HepG2 (cell line): ENCODE results near the gene ACTG2. TPM values are rescaled to one million over a fixed set of nuclear protein-coding genes. Genes with fewer than 3 reads are reported as not detected.

Experiments used
- ATAC-seq: fragments of 200-7000 bp; cut with Tn5 transposase; 3 replicates; pipeline ENCODE4 v1.9.1; 2020; ENCODE audit warnings: mild to moderate bottlenecking, moderate library complexity
- BruUV-seq: library from RNA; stranded (reverse); fragments of 400-500 nt; replicated peaks from 2 replicates; lab custom pipeline; 2021; lab: Mats Ljungman, UMichigan
- CTCF ChIA-PET: fragments of 300-600 bp; formaldehyde crosslinking; extraction: SDS; loops from one replicate; lab custom pipeline; 2021; ENCODE audit warnings: low total read pairs, inconsistent platforms, low intra/inter-chr PET ratio; lab: Yijun Ruan, JAX
- POLR2A ChIA-PET: fragments of 350-600 bp; sonication (Branson Sonifier 250); formaldehyde crosslinking; loops from one replicate; lab custom pipeline; 2020; ENCODE audit warnings: antibody characterized with exemption, inconsistent platforms; lab: Yijun Ruan, JAX
- DNase-seq: peaks from one replicate; pipeline ENCODE4 v3.0.0-alpha.2; 2015; ENCODE audit warnings: low spot score
- FAIRE-seq: peaks from 3 replicates; lab custom pipeline; 2011; peaks lifted over from hg19 to GRCh38; lab: Jason Lieb, UNC
- H2AFZ ChIP-seq: one replicate; pipeline ENCODE4 v1.6.1; 2011; ENCODE audit warnings: low read length, inconsistent platforms
- H3K27ac ChIP-seq: fragments of 300-600 bp; 3 replicates; pipeline ENCODE4 v1.8.0; 2011; ENCODE audit warnings: mixed run types, mild to moderate bottlenecking, mixed read lengths, low read length, inconsistent platforms; ENCODE audit not compliant: insufficient read depth; ENCODE audit errors: extremely low read length
- H3K27me3 ChIP-seq, 2 experiments: fragments of 200-600 bp in 1 of 2; 2 replicates in 1 of 2; 3 replicates in 1 of 2; pipeline versions ENCODE4 v1.6.0 to v1.8.0; 2011; ENCODE audit warnings: low read length in 2 of 2, mild to moderate bottlenecking in 2 of 2, moderate library complexity in 2 of 2, inconsistent platforms in 1 of 2; ENCODE audit not compliant: insufficient read depth in 2 of 2, control insufficient read depth in 1 of 2
- H3K36me3 ChIP-seq, 2 experiments: fragments of 200-600 bp in 1 of 2; replicated peaks in 1 of 2; 2 replicates in 1 of 2; 3 replicates in 1 of 2; pipeline versions ENCODE4 v1.5.1 to v1.8.0; 2011; ENCODE audit warnings: low read length in 2 of 2, inconsistent platforms in 1 of 2; ENCODE audit not compliant: insufficient read depth in 2 of 2, control insufficient read depth in 1 of 2
- H3K4me1 ChIP-seq: 2 replicates; pipeline ENCODE4 v1.5.1; 2012; ENCODE audit warnings: low read length, inconsistent platforms; ENCODE audit not compliant: insufficient read depth
- H3K4me2 ChIP-seq: 2 replicates; pipeline ENCODE4 v1.6.0; 2011; ENCODE audit warnings: low read depth, low read length, inconsistent platforms
- H3K4me3 ChIP-seq, 3 experiments: fragments of 200-600 bp in 1 of 3; sonication (generic), shearing (Covaris generic) in 1 of 3; replicated peaks in 1 of 3; 2 replicates each; pipeline ENCODE4 v1.5.1; 2011 to 2016; ENCODE audit warnings: low read length in 3 of 3, inconsistent platforms in 2 of 3, low read depth in 2 of 3, mild to moderate bottlenecking in 2 of 3, control low read depth in 1 of 3, mixed read lengths in 1 of 3; ENCODE audit not compliant: insufficient read depth in 1 of 3
- H3K79me2 ChIP-seq: one replicate; pipeline ENCODE4 v1.6.1; 2011; ENCODE audit warnings: low read length, inconsistent platforms; ENCODE audit not compliant: insufficient read depth
- H3K9ac ChIP-seq: 2 replicates; pipeline ENCODE4 v1.6.0; 2011; ENCODE audit warnings: mild to moderate bottlenecking, low read depth, low read length, inconsistent platforms; ENCODE audit not compliant: insufficient read depth
- H3K9me3 ChIP-seq: 2 replicates; pipeline ENCODE4 v1.5.1; 2012; ENCODE audit warnings: mild to moderate bottlenecking, low read length
- H4K20me1 ChIP-seq: 2 replicates; pipeline ENCODE4 v1.6.0; 2011; ENCODE audit warnings: inconsistent platforms, mild to moderate bottlenecking, low read length, moderate library complexity; ENCODE audit not compliant: insufficient read depth
- FOXO1 ChIP-seq: sonication (generic); formaldehyde crosslinking; IDR thresholded peaks from 2 replicates; pipeline ENCODE4 v1.4.0; 2020; ENCODE audit warnings: missing genetic modification reagents
- RAD21 ChIP-seq: fragments of 450-650 bp; formaldehyde crosslinking; IDR thresholded peaks from 2 replicates; pipeline ENCODE4 v1.5.0; 2020; ENCODE audit warnings: mild to moderate bottlenecking
- RBM39 ChIP-seq: fragments of 200-400 bp; formaldehyde crosslinking; IDR thresholded peaks from one replicate; pipeline ENCODE4 v1.6.1; 2018; ENCODE audit warnings: antibody characterized with exemption, mild to moderate bottlenecking, low read depth, low read length; ENCODE audit not compliant: poor library complexity, severe bottlenecking
- RELA ChIP-seq: sonication (generic); formaldehyde crosslinking; IDR thresholded peaks from 2 replicates; pipeline ENCODE4 v1.4.0; 2020; ENCODE audit warnings: missing genetic modification reagents
- SOX13 ChIP-seq, 3 experiments: fragments of 450-650 bp in 1 of 3; sonication (generic) in 1 of 3; formaldehyde crosslinking in 1 of 3; IDR thresholded peaks in 2 of 3; conservative IDR thresholded peaks in 1 of 3; 2 replicates each; pipeline versions ENCODE4 v1.5.0 to v1.6.1; 2016 to 2020; ENCODE audit warnings: antibody characterized with exemption in 1 of 3, mild to moderate bottlenecking in 1 of 3, missing compliant biosample characterization in 1 of 3, missing genetic modification reagents in 1 of 3, moderate library complexity in 1 of 3
- TCF7 ChIP-seq: sonication (generic); IDR thresholded peaks from 2 replicates; pipeline ENCODE4 v1.6.1; 2016; ENCODE audit warnings: antibody characterized with exemption, low read depth
- THAP11 ChIP-seq: IDR thresholded peaks from 2 replicates; pipeline ENCODE4 v1.6.1; 2016; ENCODE audit warnings: missing biosample characterization, missing genetic modification reagents
- ZFY ChIP-seq: sonication (generic); formaldehyde crosslinking; IDR thresholded peaks from 2 replicates; pipeline ENCODE4 v1.4.0; 2020; ENCODE audit warnings: missing genetic modification reagents
- ZNF230 ChIP-seq: sonication (generic); formaldehyde crosslinking; IDR thresholded peaks from 2 replicates; pipeline ENCODE4 v1.4.0; 2020; ENCODE audit warnings: mild to moderate bottlenecking, missing genetic modification reagents
- ZNF34 ChIP-seq: sonication (generic); formaldehyde crosslinking; IDR thresholded peaks from 2 replicates; pipeline ENCODE4 v1.4.0; 2020; ENCODE audit warnings: mild to moderate bottlenecking, missing genetic modification reagents, borderline replicate concordance
- ZNF441 ChIP-seq: sonication (generic); formaldehyde crosslinking; IDR thresholded peaks from 2 replicates; pipeline ENCODE4 v1.7.0; 2021; ENCODE audit warnings: missing genetic modification reagents, borderline replicate concordance
- ZSCAN12 ChIP-seq: sonication (generic); formaldehyde crosslinking; IDR thresholded peaks from 2 replicates; pipeline ENCODE4 v1.9.0; 2021; ENCODE audit warnings: mild to moderate bottlenecking, missing genetic modification reagents
- ZSCAN31 ChIP-seq: sonication (generic); formaldehyde crosslinking; IDR thresholded peaks from 2 replicates; pipeline ENCODE4 v1.5.0; 2020; ENCODE audit warnings: low read depth, mild to moderate bottlenecking, missing genetic modification reagents
- WGBS: methylation state at CpG from one replicate; pipeline ENCODE4 v1.1.6; 2017; ENCODE audit warnings: low lambda C conversion rate; 5-methylcytosine and 5-hydroxymethylcytosine counted together
- in situ Hi-C: cut with HindIII; loops from 2 replicates; pipeline ENCODE4 v1.10.0; 2017; ENCODE audit warnings: low pct_unique_long_range_greater_than_20kb; ENCODE audit not compliant: extremely low pct_ligation_motif_present
- intact Hi-C: fragments of 100-400 bp; cut with micrococcal nuclease; formaldehyde crosslinking; loops from one replicate; pipeline ENCODE4 v1.10.0; 2022; ENCODE audit not compliant: unreplicated experiment
- polyA plus RNA-seq, 8 experiments: library from polyadenylated mRNA; depleted of rRNA in 3 of 8; stranded (reverse) in 7 of 8; unstranded in 1 of 8; fragments of >200 nt; fragmentation: Illumina TruSeq in 4 of 8; extraction: Trizol in 4 of 8; gene quantifications; 2 replicates each; pipeline versions ENCODE4 v1.2.1 to v1.2.3, GENCODE V29; 2011 to 2016; ENCODE audit warnings: low read depth in 4 of 8, missing spikeins in 1 of 8, mixed read lengths in 1 of 8; ENCODE audit not compliant: insufficient read depth in 1 of 8
- total RNA-seq, 5 experiments: library from RNA; depleted of rRNA; stranded (reverse); fragments of >200 nt; fragmentation: Illumina TruSeq; extraction: Trizol; gene quantifications; 2 replicates each; pipeline ENCODE4 v1.2.3, GENCODE V29; 2016; ENCODE audit warnings: low read depth in 1 of 5
- TF ChIP-seq, protein P1 (sequence below): sonication (generic); formaldehyde crosslinking; IDR thresholded peaks from 2 replicates; pipeline ENCODE4 v1.5.0; 2020; ENCODE audit warnings: mild to moderate bottlenecking, missing genetic modification reagents, borderline replicate concordance
- TF ChIP-seq, protein P2 (sequence below): sonication (generic); formaldehyde crosslinking; IDR thresholded peaks from 2 replicates; pipeline ENCODE4 v1.4.0; 2020; ENCODE audit warnings: missing genetic modification reagents, low read depth, mild to moderate bottlenecking, borderline replicate concordance

Gene ACTG2
- total and polyA plus RNA-seq, 2 of the 13 experiments (the other 11 are each of a cell fraction or from before 2014, with no cell fraction given): 0.13 TPM; not detected in 1

- ChIA-PET CTCF (no interaction called here), POLR2A (no interaction called here)
- peaks cover 34% of the 10 kb centered on the region for H3K4me1 ChIP-seq
- no peaks in the 10 kb centered on the region for H3K79me2 ChIP-seq
- H3K9ac ChIP-seq: no peak overlapping the region
- WGBS: 84% methylated on average over 3 of the region's 3 CpGs
- intact Hi-C loops (no loop called here), in situ Hi-C loops (no loop called here)
- no peak overlapping the region for H3K4me3 ChIP-seq
- H4K20me1 ChIP-seq: no peaks in the 10 kb centered on the region
- H3K36me3 ChIP-seq: no peaks in the 10 kb centered on the region
- BruUV-seq: no TSS peak
- no peak for ATAC-seq
- no peak for FAIRE-seq
- H3K4me2 ChIP-seq: no peak overlapping the region
- no peak for TF ChIP-seq ZNF441
- TF ChIP-seq ZFY (CRISPR knock-in tag): no peak
- TF ChIP-seq RBM39: no peak
- no peak for TF ChIP-seq ZNF230 (CRISPR knock-in tag)
- TF ChIP-seq RAD21 (CRISPR knock-in tag): no peak
- no peak for TF ChIP-seq RELA (CRISPR knock-in tag)
- DNase-seq: no peak
- no peak overlapping the region for H3K27ac ChIP-seq
- peaks cover 6% of the 10 kb centered on the region; the same call in 1 of the 2 replicates for H3K9me3 ChIP-seq
- peaks cover 0 to 4% of the 10 kb centered on the region in 2 experiments; a peak in 2 of 5 replicates for H3K27me3 ChIP-seq
- no peak overlapping the region for H2AFZ ChIP-seq
Observed at GRCh38 chr2:73965053-73965452, 72.2 kb downstream of the ACTG2 start.

- in situ Hi-C loops: no loop called here
- Histone ChIP-seq H3K9me3 (no peaks in the 10 kb centered on the region), H3K4me3 (no peak overlapping the region), H3K36me3 (no peaks in the 10 kb centered on the region), H3K79me2 (no peaks in the 10 kb centered on the region), H3K4me2 (no peak overlapping the region), H4K20me1 (no peaks in the 10 kb centered on the region), H3K27ac (no peak overlapping the region), H3K27me3 (peaks cover 0 to 7% of the 10 kb centered on the region in 2 experiments; a peak in 3 of 5 replicates), H3K4me1 (peaks cover 35% of the 10 kb centered on the region), H2AFZ (no peak overlapping the region), H3K9ac (no peak overlapping the region)
- POLR2A ChIA-PET: no interaction called here
- DNase-seq (no peak), ATAC-seq (no peak), FAIRE-seq (no peak)
- intact Hi-C loops: no loop called here
- WGBS: 46% methylated on average over 8 of the region's 8 CpGs
- no TSS peak for BruUV-seq
- CTCF ChIA-PET: no interaction called here
- TF ChIP-seq TCF7 (no peak), ZSCAN31 (no peak), RAD21 (CRISPR knock-in tag) (no peak), RBM39 (no peak), SOX13 (IDR thresholded peaks at IDR 0.05) (no peak), SOX13 (CRISPR knock-in tag; conservative IDR thresholded peaks at IDR 0.05 in 1 of 2, IDR thresholded peaks at IDR 0.05 in 1 of 2) (no peak), ZSCAN12 (CRISPR knock-in tag) (no peak), THAP11 (CRISPR knock-in tag) (no peak), FOXO1 (CRISPR knock-in tag) (no peak), ZNF34 (CRISPR knock-in tag) (no peak)
- TF ChIP-seq, protein P1, sequence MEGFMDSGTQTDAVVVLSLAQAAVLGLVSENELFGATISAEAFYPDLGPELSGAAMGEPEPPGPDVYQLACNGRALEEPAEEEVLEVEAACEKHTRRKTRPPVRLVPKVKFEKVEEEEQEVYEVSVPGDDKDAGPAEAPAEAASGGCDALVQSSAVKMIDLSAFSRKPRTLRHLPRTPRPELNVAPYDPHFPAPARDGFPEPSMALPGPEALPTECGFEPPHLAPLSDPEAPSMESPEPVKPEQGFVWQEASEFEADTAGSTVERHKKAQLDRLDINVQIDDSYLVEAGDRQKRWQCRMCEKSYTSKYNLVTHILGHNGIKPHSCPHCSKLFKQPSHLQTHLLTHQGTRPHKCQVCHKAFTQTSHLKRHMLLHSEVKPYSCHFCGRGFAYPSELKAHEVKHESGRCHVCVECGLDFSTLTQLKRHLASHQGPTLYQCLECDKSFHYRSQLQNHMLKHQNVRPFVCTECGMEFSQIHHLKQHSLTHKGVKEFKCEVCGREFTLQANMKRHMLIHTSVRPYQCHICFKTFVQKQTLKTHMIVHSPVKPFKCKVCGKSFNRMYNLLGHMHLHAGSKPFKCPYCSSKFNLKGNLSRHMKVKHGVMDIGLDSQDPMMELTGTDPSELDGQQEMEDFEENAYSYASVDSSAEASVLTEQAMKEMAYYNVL (CRISPR knock-in tag): no peak
- TF ChIP-seq, protein P2, sequence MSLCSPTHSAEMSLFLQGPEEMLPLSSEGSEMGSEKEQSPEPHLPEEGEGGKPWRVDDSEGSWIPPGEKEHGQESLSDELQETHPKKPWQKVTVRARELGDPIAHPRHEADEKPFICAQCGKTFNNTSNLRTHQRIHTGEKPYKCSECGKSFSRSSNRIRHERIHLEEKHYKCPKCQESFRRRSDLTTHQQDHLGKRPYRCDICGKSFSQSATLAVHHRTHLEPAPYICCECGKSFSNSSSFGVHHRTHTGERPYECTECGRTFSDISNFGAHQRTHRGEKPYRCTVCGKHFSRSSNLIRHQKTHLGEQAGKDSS (CRISPR knock-in tag): no peak
Observed at GRCh38 chr2:73968357-73968937, 75.6 kb downstream of the ACTG2 start.
